Measurements from ENCODE around the gene PARVA.

Gene PARVA

GRCh38 chr11:12388939-12389670 lies 11.7 kb downstream of the PARVA start:
- Histone ChIP-seq H3F3A (ENCODE audit: control insufficient read depth, insufficient read depth) (no peaks in the 10 kb centered on the region), H3K79me2 (ENCODE audit: control insufficient read depth, low read length) (no peaks in the 10 kb centered on the region), H3K36me3 (ENCODE audit: control insufficient read depth, low read length) (no peaks in the 10 kb centered on the region), H3K27ac (ENCODE audit: low read depth, low read length) (no peak overlapping the region), H3K9me2 (replicated peaks; ENCODE audit: control insufficient read depth, low read length) (no peaks in the 10 kb centered on the region), H3K4me2 (ENCODE audit: low read length) (no peak overlapping the region), H3K27me3 (ENCODE audit: control insufficient read depth, low read length) (no peaks in the 10 kb centered on the region), H3K9me3 (ENCODE audit: control insufficient read depth, insufficient read depth, low read length) (no peaks in the 10 kb centered on the region), H3K4me3 (ENCODE audit: low read length) (no peak overlapping the region), H3K4me1 (ENCODE audit: control insufficient read depth, low read length) (no peaks in the 10 kb centered on the region), H4K20me1 (ENCODE audit: control insufficient read depth, insufficient read depth, low read depth, low read length) (no peaks in the 10 kb centered on the region)
- no peak for TF ChIP-seq EZH2phosphoT487 (IDR thresholded peaks at IDR 0.05; ENCODE audit: borderline replicate concordance, low read length)
- TF ChIP-seq CTCF (IDR thresholded peaks at IDR 0.05; ENCODE audit: low read depth, low read length, poor library complexity, severe bottlenecking), result no peak

- Histone ChIP-seq H3K79me2 (ENCODE audit: control insufficient read depth, low read length) (no peaks in the 10 kb centered on the region), H4K20me1 (ENCODE audit: control insufficient read depth, insufficient read depth, low read depth, low read length) (no peaks in the 10 kb centered on the region), H3K4me1 (ENCODE audit: control insufficient read depth, low read length) (no peaks in the 10 kb centered on the region), H3K9me2 (replicated peaks; ENCODE audit: control insufficient read depth, low read length) (no peaks in the 10 kb centered on the region), H3K27ac (ENCODE audit: low read depth, low read length) (no peak overlapping the region), H3K9me3 (ENCODE audit: control insufficient read depth, insufficient read depth, low read length) (no peaks in the 10 kb centered on the region), H3K4me3 (ENCODE audit: low read length) (no peak overlapping the region), H3K4me2 (ENCODE audit: low read length) (no peak overlapping the region), H3F3A (ENCODE audit: control insufficient read depth, insufficient read depth) (no peaks in the 10 kb centered on the region), H3K27me3 (ENCODE audit: control insufficient read depth, low read length) (no peaks in the 10 kb centered on the region), H3K36me3 (ENCODE audit: control insufficient read depth, low read length) (no peaks in the 10 kb centered on the region)
- no peak for TF ChIP-seq EZH2phosphoT487 (IDR thresholded peaks at IDR 0.05; ENCODE audit: borderline replicate concordance, low read length)
- TF ChIP-seq CTCF (IDR thresholded peaks at IDR 0.05; ENCODE audit: low read depth, low read length, poor library complexity, severe bottlenecking), result no peak
Observed at GRCh38 chr11:12389676-12390657, 12.6 kb downstream of the PARVA start.

DNA sequence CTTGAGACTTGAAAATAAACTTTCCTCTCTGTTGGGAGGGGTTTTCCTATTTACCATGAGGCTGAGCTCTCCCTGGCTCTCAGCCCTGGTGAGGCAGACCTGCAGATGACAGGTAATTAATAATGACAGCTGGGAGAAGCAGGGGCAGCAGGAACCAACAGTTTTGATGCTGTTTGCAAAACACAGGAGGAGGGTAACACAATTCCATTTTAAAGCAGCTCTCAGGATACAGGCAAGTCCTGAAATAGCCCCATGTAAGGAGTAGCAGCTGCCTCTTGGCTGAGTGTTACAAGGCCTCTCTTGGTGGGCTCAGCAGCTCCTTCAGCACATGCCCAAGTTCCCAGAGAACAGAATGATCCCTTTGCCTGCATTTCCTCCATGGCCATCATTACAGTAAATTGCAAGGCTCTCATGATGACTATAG lies 13.3 kb downstream of the PARVA start:
- no peaks in the 10 kb centered on the region for H3K79me2 ChIP-seq (ENCODE audit: control insufficient read depth, low read length)
- H3K36me3 ChIP-seq (ENCODE audit: control insufficient read depth, low read length), result no peaks in the 10 kb centered on the region
- H3F3A ChIP-seq (ENCODE audit: control insufficient read depth, insufficient read depth), result no peaks in the 10 kb centered on the region
- no peak overlapping the region for H3K4me3 ChIP-seq (ENCODE audit: low read length)
- no peaks in the 10 kb centered on the region for H3K4me1 ChIP-seq (ENCODE audit: control insufficient read depth, low read length)
- no peak overlapping the region for H3K27ac ChIP-seq (ENCODE audit: low read depth, low read length)
- H4K20me1 ChIP-seq (ENCODE audit: control insufficient read depth, insufficient read depth, low read depth, low read length), result no peaks in the 10 kb centered on the region
- no peaks in the 10 kb centered on the region for H3K9me3 ChIP-seq (ENCODE audit: control insufficient read depth, insufficient read depth, low read length)
- TF ChIP-seq CTCF (IDR thresholded peaks at IDR 0.05; ENCODE audit: low read depth, low read length, poor library complexity, severe bottlenecking) (no peak), EZH2phosphoT487 (IDR thresholded peaks at IDR 0.05; ENCODE audit: borderline replicate concordance, low read length) (no peak)
- no peak overlapping the region for H3K4me2 ChIP-seq (ENCODE audit: low read length)
- no peaks in the 10 kb centered on the region for H3K9me2 ChIP-seq (replicated peaks; ENCODE audit: control insufficient read depth, low read length)
- H3K27me3 ChIP-seq (ENCODE audit: control insufficient read depth, low read length), result no peaks in the 10 kb centered on the region
